ENCODE measurements around the gene CD27.

CD27 gene

GRCh38 chr12:6452944-6453630 is 8.3 kb downstream of the CD27 start:
- Histone ChIP-seq H3K9ac (ENCODE audit: low read length) (peak overlapping the region; percentile 95), H3K4me1 (ENCODE audit: low read length) (peaks cover 15% of the 10 kb centered on the region), H3K79me2 (ENCODE audit: low read length) (peaks cover 54% of the 10 kb centered on the region), H3K4me3 (ENCODE audit: low read length) (peak overlapping the region; percentile 80), H3F3A (ENCODE audit: insufficient read depth, low read length) (peaks cover 12% of the 10 kb centered on the region; the same call in 1 of the 2 replicates), H4K20me1 (ENCODE audit: insufficient read depth, low read length) (no peaks in the 10 kb centered on the region), H3K36me3 (replicated peaks; ENCODE audit: insufficient read depth, low read length) (0 out of 2 replicates have a peak, but pooled peaks cover 10% of the 10 kb centered on the region), H3K4me2 (ENCODE audit: low read depth, low read length) (peak overlapping the region; percentile 98), H3K9me3 (replicated peaks; ENCODE audit: insufficient read depth, low read length) (no peaks in the 10 kb centered on the region), H3K27me3 (replicated peaks; ENCODE audit: insufficient read depth, low read length) (no peaks in the 10 kb centered on the region), H3K27ac (ENCODE audit: low read length) (peak overlapping the region; percentile 85), H2AFZ (ENCODE audit: low read length) (0 out of 2 replicates have a peak overlapping the region, but pooled peaks have one; percentile 3), H3K9me2 (replicated peaks; ENCODE audit: insufficient read depth, low read length) (no peaks in the 10 kb centered on the region)
- no peak for TF ChIP-seq EZH2phosphoT487 (IDR thresholded peaks at IDR 0.05; ENCODE audit: low read length)
- TF ChIP-seq EZH2 (optimal IDR thresholded peaks at IDR 0.05; ENCODE audit: low read depth, low read length) = no peak
- TF ChIP-seq CTCF (IDR thresholded peaks at IDR 0.05; ENCODE audit: low read length) = no peak
- DNase-seq = peak; percentile 30

- TF ChIP-seq EZH2phosphoT487 (IDR thresholded peaks at IDR 0.05; ENCODE audit: low read length) (no peak), CTCF (IDR thresholded peaks at IDR 0.05; ENCODE audit: low read length) (no peak), EZH2 (optimal IDR thresholded peaks at IDR 0.05; ENCODE audit: low read depth, low read length) (no peak)
- H3F3A ChIP-seq (ENCODE audit: insufficient read depth, low read length) = peaks cover 38% of the 10 kb centered on the region
- no peak overlapping the region for H2AFZ ChIP-seq (ENCODE audit: low read length)
- H3K4me2 ChIP-seq (ENCODE audit: low read depth, low read length) = no peak overlapping the region
- H3K36me3 ChIP-seq (replicated peaks; ENCODE audit: insufficient read depth, low read length) = peaks cover 19% of the 10 kb centered on the region; the same call in 1 of the 2 replicates
- H3K79me2 ChIP-seq (ENCODE audit: low read length) = peaks cover 62% of the 10 kb centered on the region
- no peak overlapping the region for H3K9ac ChIP-seq (ENCODE audit: low read length)
- H3K9me3 ChIP-seq (replicated peaks; ENCODE audit: insufficient read depth, low read length) = no peaks in the 10 kb centered on the region
- no peaks in the 10 kb centered on the region for H3K27me3 ChIP-seq (replicated peaks; ENCODE audit: insufficient read depth, low read length)
- no peaks in the 10 kb centered on the region for H4K20me1 ChIP-seq (ENCODE audit: insufficient read depth, low read length)
- no peak overlapping the region for H3K4me3 ChIP-seq (ENCODE audit: low read length)
- peaks cover 36% of the 10 kb centered on the region for H3K4me1 ChIP-seq (ENCODE audit: low read length)
- no peaks in the 10 kb centered on the region for H3K9me2 ChIP-seq (replicated peaks; ENCODE audit: insufficient read depth, low read length)
- no peak for DNase-seq
- no peak overlapping the region for H3K27ac ChIP-seq (ENCODE audit: low read length)
These were observed 12.6 kb downstream of the CD27 start for GRCh38 chr12:6457220-6457945.

- no peak for DNase-seq
- peaks cover 39% of the 10 kb centered on the region for H3F3A ChIP-seq (ENCODE audit: insufficient read depth, low read length)
- H2AFZ ChIP-seq (ENCODE audit: low read length) = no peak overlapping the region
- H3K27me3 ChIP-seq (replicated peaks; ENCODE audit: insufficient read depth, low read length) = no peaks in the 10 kb centered on the region
- no peaks in the 10 kb centered on the region for H3K9me3 ChIP-seq (replicated peaks; ENCODE audit: insufficient read depth, low read length)
- peaks cover 19% of the 10 kb centered on the region for H3K36me3 ChIP-seq (replicated peaks; ENCODE audit: insufficient read depth, low read length)
- H3K79me2 ChIP-seq (ENCODE audit: low read length) = peaks cover 58% of the 10 kb centered on the region
- H3K4me2 ChIP-seq (ENCODE audit: low read depth, low read length) = no peak overlapping the region
- no peak overlapping the region for H3K4me3 ChIP-seq (ENCODE audit: low read length)
- H3K27ac ChIP-seq (ENCODE audit: low read length) = no peak overlapping the region
- no peak overlapping the region for H3K9ac ChIP-seq (ENCODE audit: low read length)
- H3K4me1 ChIP-seq (ENCODE audit: low read length) = peaks cover 32% of the 10 kb centered on the region
- no peaks in the 10 kb centered on the region for H3K9me2 ChIP-seq (replicated peaks; ENCODE audit: insufficient read depth, low read length)
- H4K20me1 ChIP-seq (ENCODE audit: insufficient read depth, low read length) = no peaks in the 10 kb centered on the region
- TF ChIP-seq EZH2 (optimal IDR thresholded peaks at IDR 0.05; ENCODE audit: low read depth, low read length) = no peak
- TF ChIP-seq CTCF (IDR thresholded peaks at IDR 0.05; ENCODE audit: low read length) = no peak
- TF ChIP-seq EZH2phosphoT487 (IDR thresholded peaks at IDR 0.05; ENCODE audit: low read length) = no peak
These were observed 13.7 kb downstream of the CD27 start for GRCh38 chr12:6458281-6459003.
